HFFc6 (cell line): ENCODE results near the gene NTN3. TPM values are rescaled to one million over a fixed set of nuclear protein-coding genes. Genes with fewer than 3 reads are reported as not detected.
A peak's percentile ranks its signal among the peaks of the same experiment; 100 is the strongest.

Experiments
- DNase-seq: peaks from one replicate; pipeline ENCODE4 v3.0.0-alpha.2; 2018
- H3K27ac Mint-ChIP-seq: 2 replicates; pipeline ENCODE4 v1.8.0; 2020; ENCODE audit warnings: mild to moderate bottlenecking, mixed read lengths
- H3K27me3 Mint-ChIP-seq: 2 replicates; pipeline ENCODE4 v1.8.0; 2021; ENCODE audit warnings: mild to moderate bottlenecking, moderate library complexity, mixed read lengths; ENCODE audit not compliant: insufficient read depth
- H3K36me3 Mint-ChIP-seq: 2 replicates; pipeline ENCODE4 v1.8.0; 2021; ENCODE audit warnings: low read depth, mixed read lengths
- H3K4me1 Mint-ChIP-seq: 2 replicates; pipeline ENCODE4 v1.8.0; 2020; ENCODE audit warnings: low read depth, mixed read lengths
- H3K4me3 Mint-ChIP-seq: 2 replicates; pipeline ENCODE4 v1.8.0; 2020; ENCODE audit warnings: mild to moderate bottlenecking, moderate library complexity, mixed read lengths
- H3K9me3 Mint-ChIP-seq: 2 replicates; pipeline ENCODE4 v1.8.0; 2020; ENCODE audit warnings: mild to moderate bottlenecking, mixed read lengths
- CTCF ChIP-seq: fragments of 200-600 bp; sonication (generic); IDR thresholded peaks from 2 replicates; pipeline ENCODE4 v1.5.0; 2021; ENCODE audit warnings: antibody characterized with exemption, mild to moderate bottlenecking
- total RNA-seq, 6 experiments: library from RNA; stranded (reverse); fragmentation: NEBNext Ultra II Directional; extraction: Animal tissue kit (Norgen Biotek cat#: 25700); gene quantifications; 2 replicates in 1 of 6; 3 replicates in 5 of 6; pipeline ENCODE4 v1.2.3, GENCODE V29; 2021

NTN3 gene
- total RNA-seq, 6 experiments from 2014 or later: 0.22 to 0.47 (median 0.33) TPM

GRCh38 chr16:2452650-2453049 is 18.4 kb upstream of the NTN3 start:
- Mint-ChIP-seq H3K4me1 (peaks cover 9% of the 10 kb centered on the region), H3K4me3 (no peak overlapping the region), H3K27ac (peak overlapping the region; percentile 31; the same call in 1 of the 2 replicates), H3K9me3 (no peaks in the 10 kb centered on the region), H3K36me3 (peaks cover 13% of the 10 kb centered on the region; the same call in 1 of the 2 replicates), H3K27me3 (peaks cover 2% of the 10 kb centered on the region)
- DNase-seq: no peak
- no peak for TF ChIP-seq CTCF

GRCh38 chr16:2455081-2455845 is 15.8 kb upstream of the NTN3 start:
- Mint-ChIP-seq H3K36me3 (peaks cover 13% of the 10 kb centered on the region; the same call in 1 of the 2 replicates), H3K4me1 (peaks cover 7% of the 10 kb centered on the region), H3K27me3 (peaks cover 4% of the 10 kb centered on the region), H3K9me3 (no peaks in the 10 kb centered on the region), H3K27ac (no peak overlapping the region), H3K4me3 (no peak overlapping the region)
- no peak for TF ChIP-seq CTCF
- DNase-seq: no peak

- H3K4me1 Mint-ChIP-seq: peaks cover 7% of the 10 kb centered on the region
- H3K27me3 Mint-ChIP-seq: peaks cover 4% of the 10 kb centered on the region
- no peak overlapping the region for H3K27ac Mint-ChIP-seq
- no peaks in the 10 kb centered on the region for H3K9me3 Mint-ChIP-seq
- peaks cover 13% of the 10 kb centered on the region; the same call in 1 of the 2 replicates for H3K36me3 Mint-ChIP-seq
- DNase-seq: no peak
- no peak overlapping the region for H3K4me3 Mint-ChIP-seq
- no peak for TF ChIP-seq CTCF
These were observed 14.4 kb upstream of the NTN3 start for GRCh38 chr16:2456551-2457153.

- H3K4me1 Mint-ChIP-seq: peaks cover 7% of the 10 kb centered on the region
These were observed 13.8 kb upstream of the NTN3 start for GRCh38 chr16:2457267-2457666.

GRCh38 chr16:2457946-2458345 is 13.2 kb upstream of the NTN3 start:
- no peak for TF ChIP-seq CTCF
- DNase-seq: no peak
- peaks cover 6% of the 10 kb centered on the region; the same call in 1 of the 2 replicates for H3K36me3 Mint-ChIP-seq
- no peak overlapping the region for H3K4me3 Mint-ChIP-seq
- H3K9me3 Mint-ChIP-seq: no peaks in the 10 kb centered on the region
- H3K4me1 Mint-ChIP-seq: peaks cover 7% of the 10 kb centered on the region
- H3K27ac Mint-ChIP-seq: peak overlapping the region; percentile 21; the same call in 1 of the 2 replicates
- H3K27me3 Mint-ChIP-seq: peaks cover 4% of the 10 kb centered on the region

More at GRCh38 chr16:2457267-2457666, 13.8 kb upstream of the NTN3 start:
- TF ChIP-seq CTCF: no peak
- H3K36me3 Mint-ChIP-seq: peaks cover 13% of the 10 kb centered on the region; the same call in 1 of the 2 replicates
- H3K9me3 Mint-ChIP-seq: no peaks in the 10 kb centered on the region
- H3K27me3 Mint-ChIP-seq: peaks cover 4% of the 10 kb centered on the region
- no peak overlapping the region for H3K27ac Mint-ChIP-seq
- DNase-seq: no peak
- H3K4me3 Mint-ChIP-seq: no peak overlapping the region
